Measurements from ENCODE around the gene IL1RAPL2.

- TF ChIP-seq FOXM1 (IDR thresholded peaks at IDR 0.05; ENCODE audit: borderline replicate concordance) (no peak), FOXK2 (IDR thresholded peaks at IDR 0.05) (no peak)
Observed at GRCh38 chrX:105277132-105277531, 711.1 kb downstream of the IL1RAPL2 start.
